ENCODE results near the gene CBFA2T3.

CBFA2T3 gene

GRCh38 chr16:88880226-88881006 is 96.6 kb downstream of the CBFA2T3 start:
- H3K36me3 ChIP-seq (ENCODE audit: control insufficient read depth, insufficient read depth, low read length): no peaks in the 10 kb centered on the region
- H3K27ac ChIP-seq (ENCODE audit: low read depth, low read length): no peak overlapping the region
- no peaks in the 10 kb centered on the region for H3K9me3 ChIP-seq (ENCODE audit: control insufficient read depth, insufficient read depth, low read length)
- no peaks in the 10 kb centered on the region for H3K27me3 ChIP-seq (ENCODE audit: control insufficient read depth, insufficient read depth, low read length)
- no peak overlapping the region for H3K4me3 ChIP-seq (ENCODE audit: low read depth, low read length)
- H3K9ac ChIP-seq (ENCODE audit: low read depth, low read length): no peak overlapping the region
- no peaks in the 10 kb centered on the region for H3K4me1 ChIP-seq (ENCODE audit: control insufficient read depth, insufficient read depth, low read length)

GRCh38 chr16:88879788-88880055 is 97.3 kb downstream of the CBFA2T3 start:
- H3K4me1 ChIP-seq (ENCODE audit: control insufficient read depth, insufficient read depth, low read length): no peaks in the 10 kb centered on the region
- no peaks in the 10 kb centered on the region for H3K27me3 ChIP-seq (ENCODE audit: control insufficient read depth, insufficient read depth, low read length)

DNA sequence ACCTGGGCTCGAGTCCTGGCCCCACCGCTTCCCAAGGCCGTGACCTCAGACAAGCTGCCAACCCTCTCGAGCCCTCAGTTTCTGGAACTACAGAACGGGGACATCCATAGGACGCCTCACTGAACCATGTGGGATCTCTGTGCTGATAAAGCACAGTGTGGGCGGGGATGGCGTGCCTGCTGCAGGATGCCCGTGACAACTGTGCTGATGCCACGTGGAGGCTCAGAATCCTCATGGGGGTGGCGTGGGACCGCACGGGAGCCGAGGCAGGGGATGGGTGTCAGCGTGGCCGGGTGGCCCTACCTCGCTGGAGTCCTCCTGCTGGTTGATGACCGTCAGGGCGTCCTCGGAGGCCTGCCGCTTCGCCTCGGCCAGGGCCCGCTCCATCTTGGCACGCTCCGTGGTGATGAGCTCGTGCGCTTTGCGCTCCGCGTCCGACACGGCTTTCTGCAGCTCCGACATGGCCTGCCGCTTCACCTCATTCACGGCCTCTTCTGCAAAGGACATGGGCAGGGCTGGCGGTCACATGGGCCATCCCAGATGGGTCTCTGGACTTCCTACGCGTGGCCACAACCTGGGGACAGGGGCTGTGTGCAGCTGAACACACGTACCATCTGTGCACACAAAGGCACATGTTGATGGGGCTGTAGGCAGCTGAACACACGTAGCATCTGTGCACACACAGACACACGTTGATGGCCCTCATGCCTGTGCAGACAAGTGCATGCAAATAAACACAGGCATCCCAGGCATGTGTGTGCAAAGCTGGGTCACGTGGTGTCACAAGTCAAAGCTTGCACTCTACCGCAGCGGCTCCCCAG is 97.8 kb downstream of the CBFA2T3 start:
- Histone ChIP-seq H3K4me3 (ENCODE audit: low read depth, low read length) (no peak overlapping the region), H3K27me3 (ENCODE audit: control insufficient read depth, insufficient read depth, low read length) (no peaks in the 10 kb centered on the region), H3K9ac (ENCODE audit: low read depth, low read length) (no peak overlapping the region), H3K36me3 (ENCODE audit: control insufficient read depth, insufficient read depth, low read length) (no peaks in the 10 kb centered on the region), H3K27ac (ENCODE audit: low read depth, low read length) (no peak overlapping the region), H3K9me3 (ENCODE audit: control insufficient read depth, insufficient read depth, low read length) (no peaks in the 10 kb centered on the region), H3K4me1 (ENCODE audit: control insufficient read depth, insufficient read depth, low read length) (no peaks in the 10 kb centered on the region)

More at GRCh38 chr16:88879788-88880055, 97.3 kb downstream of the CBFA2T3 start:
- Histone ChIP-seq H3K27ac (ENCODE audit: low read depth, low read length) (no peak overlapping the region), H3K9me3 (ENCODE audit: control insufficient read depth, insufficient read depth, low read length) (no peaks in the 10 kb centered on the region), H3K36me3 (ENCODE audit: control insufficient read depth, insufficient read depth, low read length) (no peaks in the 10 kb centered on the region), H3K4me3 (ENCODE audit: low read depth, low read length) (no peak overlapping the region), H3K9ac (ENCODE audit: low read depth, low read length) (no peak overlapping the region)

- H3K4me1 ChIP-seq (ENCODE audit: control insufficient read depth, insufficient read depth, low read length): no peaks in the 10 kb centered on the region
- H3K27ac ChIP-seq (ENCODE audit: low read depth, low read length): no peak overlapping the region
- H3K27me3 ChIP-seq (ENCODE audit: control insufficient read depth, insufficient read depth, low read length): no peaks in the 10 kb centered on the region
- no peaks in the 10 kb centered on the region for H3K9me3 ChIP-seq (ENCODE audit: control insufficient read depth, insufficient read depth, low read length)
- no peak overlapping the region for H3K9ac ChIP-seq (ENCODE audit: low read depth, low read length)
- no peaks in the 10 kb centered on the region for H3K36me3 ChIP-seq (ENCODE audit: control insufficient read depth, insufficient read depth, low read length)
- no peak overlapping the region for H3K4me3 ChIP-seq (ENCODE audit: low read depth, low read length)
Observed at GRCh38 chr16:88878356-88878755, 98.7 kb downstream of the CBFA2T3 start.

DNA sequence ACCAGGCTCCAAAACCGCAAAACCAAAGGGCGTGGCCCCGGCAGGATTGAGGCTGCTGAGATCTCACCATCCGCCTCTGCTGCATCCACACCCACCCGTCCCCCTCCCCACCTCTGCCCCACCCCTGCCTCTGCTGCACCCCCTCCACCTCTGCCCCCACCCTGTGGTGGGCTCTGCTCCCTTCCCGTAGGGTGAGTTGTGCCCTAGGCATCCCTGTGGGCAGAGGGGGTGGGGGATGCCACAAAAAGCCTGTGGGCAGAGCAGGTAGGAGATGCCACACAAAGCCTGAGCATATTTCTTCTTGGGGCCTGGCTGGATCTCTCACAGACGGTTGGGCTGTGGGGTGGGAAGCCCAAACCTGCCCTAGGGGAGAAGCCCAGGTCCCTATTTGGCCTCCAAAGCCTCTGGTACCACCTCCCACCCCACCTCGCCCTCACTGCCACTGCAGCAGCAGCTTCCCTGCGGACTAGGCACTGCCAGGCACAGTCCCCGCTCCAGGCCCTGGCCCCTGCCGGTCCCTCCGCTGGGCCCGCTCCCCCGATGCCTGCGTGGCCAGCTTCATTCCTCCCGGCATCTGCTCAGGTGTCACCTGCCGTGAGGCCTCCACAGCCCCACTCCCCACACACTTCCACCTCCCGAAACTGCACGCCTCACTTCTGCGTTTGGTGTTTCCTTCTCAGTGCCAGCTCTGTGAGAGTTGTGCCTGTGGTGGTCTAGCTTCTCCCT is 99.3 kb downstream of the CBFA2T3 start:
- Histone ChIP-seq H3K4me1 (ENCODE audit: control insufficient read depth, insufficient read depth, low read length) (no peaks in the 10 kb centered on the region), H3K4me3 (ENCODE audit: low read depth, low read length) (no peak overlapping the region), H3K9me3 (ENCODE audit: control insufficient read depth, insufficient read depth, low read length) (no peaks in the 10 kb centered on the region), H3K9ac (ENCODE audit: low read depth, low read length) (no peak overlapping the region), H3K27ac (ENCODE audit: low read depth, low read length) (no peak overlapping the region), H3K27me3 (ENCODE audit: control insufficient read depth, insufficient read depth, low read length) (no peaks in the 10 kb centered on the region), H3K36me3 (ENCODE audit: control insufficient read depth, insufficient read depth, low read length) (no peaks in the 10 kb centered on the region)

DNA sequence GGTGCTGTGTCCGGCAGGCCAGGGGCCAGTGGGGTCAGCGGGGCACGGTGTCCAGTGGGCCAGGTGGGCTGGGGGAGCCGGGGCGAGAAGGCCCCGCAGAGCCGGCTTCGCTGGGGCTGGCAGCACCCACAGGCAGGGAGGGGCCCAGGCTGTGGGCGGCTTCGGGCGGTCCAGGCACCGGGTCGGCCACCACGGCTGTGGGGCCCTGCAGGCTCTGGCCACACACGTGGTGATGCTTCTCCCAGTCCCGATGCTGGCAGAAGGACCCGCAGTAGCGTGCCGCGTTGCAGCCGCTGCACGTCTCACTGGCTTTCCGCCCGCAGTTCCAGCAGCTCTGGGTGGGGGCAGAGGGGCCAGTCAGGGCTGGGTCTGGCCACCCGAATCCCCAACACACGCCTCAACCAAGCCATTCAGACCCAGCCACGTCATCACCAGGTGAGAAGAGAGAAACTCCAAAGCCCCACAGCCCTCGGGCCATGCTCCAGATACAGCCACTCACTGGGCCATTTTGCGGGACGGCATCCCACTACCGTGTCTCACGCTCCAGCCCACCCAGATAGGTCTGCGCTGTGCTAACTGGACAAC is 100.0 kb downstream of the CBFA2T3 start:
- H3K9me3 ChIP-seq (ENCODE audit: control insufficient read depth, insufficient read depth, low read length): no peaks in the 10 kb centered on the region
- H3K9ac ChIP-seq (ENCODE audit: low read depth, low read length): no peak overlapping the region
- no peak overlapping the region for H3K27ac ChIP-seq (ENCODE audit: low read depth, low read length)
- no peaks in the 10 kb centered on the region for H3K36me3 ChIP-seq (ENCODE audit: control insufficient read depth, insufficient read depth, low read length)
- no peak overlapping the region for H3K4me3 ChIP-seq (ENCODE audit: low read depth, low read length)
- H3K4me1 ChIP-seq (ENCODE audit: control insufficient read depth, insufficient read depth, low read length): no peaks in the 10 kb centered on the region
- H3K27me3 ChIP-seq (ENCODE audit: control insufficient read depth, insufficient read depth, low read length): no peaks in the 10 kb centered on the region

GRCh38 chr16:88875703-88876234 is 101.2 kb downstream of the CBFA2T3 start:
- Histone ChIP-seq H3K4me3 (ENCODE audit: low read depth, low read length) (no peak overlapping the region), H3K9ac (ENCODE audit: low read depth, low read length) (no peak overlapping the region), H3K9me3 (ENCODE audit: control insufficient read depth, insufficient read depth, low read length) (no peaks in the 10 kb centered on the region), H3K4me1 (ENCODE audit: control insufficient read depth, insufficient read depth, low read length) (no peaks in the 10 kb centered on the region), H3K27ac (ENCODE audit: low read depth, low read length) (no peak overlapping the region), H3K36me3 (ENCODE audit: control insufficient read depth, insufficient read depth, low read length) (no peaks in the 10 kb centered on the region), H3K27me3 (ENCODE audit: control insufficient read depth, insufficient read depth, low read length) (no peaks in the 10 kb centered on the region)

DNA sequence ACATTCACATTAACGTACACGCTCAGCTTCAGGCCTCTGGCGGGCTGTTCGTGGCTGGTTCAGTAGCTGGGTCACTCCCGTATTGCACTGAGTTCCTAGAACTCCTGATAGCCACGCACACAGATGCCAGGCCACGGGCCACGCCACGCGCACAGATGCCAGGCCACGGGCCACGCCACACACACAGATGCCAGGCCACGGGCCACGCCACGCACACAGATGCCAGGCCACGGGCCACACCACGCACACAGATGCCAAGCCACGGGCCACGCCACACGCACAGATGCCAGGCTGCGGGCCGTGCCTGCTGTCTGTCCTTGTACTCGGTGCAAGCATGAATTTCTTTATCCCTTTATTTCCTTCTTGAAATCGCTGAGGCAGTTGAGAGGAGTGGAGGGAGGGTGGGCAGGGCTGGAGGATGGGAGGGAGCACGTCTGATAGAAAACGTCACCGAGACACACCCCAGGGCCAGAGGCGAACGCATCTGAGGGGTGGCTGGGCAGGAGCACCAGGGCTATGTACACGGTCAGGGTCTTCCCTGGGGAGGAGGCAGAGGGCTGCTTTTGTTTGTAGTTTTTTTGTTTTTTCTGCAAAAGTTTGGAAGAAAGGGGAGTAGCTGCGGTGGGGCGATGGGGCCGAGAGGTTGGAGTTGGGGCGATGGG is 101.9 kb downstream of the CBFA2T3 start:
- H3K9me3 ChIP-seq (ENCODE audit: control insufficient read depth, insufficient read depth, low read length): no peaks in the 10 kb centered on the region
- H3K4me1 ChIP-seq (ENCODE audit: control insufficient read depth, insufficient read depth, low read length): no peaks in the 10 kb centered on the region
- H3K9ac ChIP-seq (ENCODE audit: low read depth, low read length): no peak overlapping the region
- no peaks in the 10 kb centered on the region for H3K36me3 ChIP-seq (ENCODE audit: control insufficient read depth, insufficient read depth, low read length)
- no peak overlapping the region for H3K4me3 ChIP-seq (ENCODE audit: low read depth, low read length)
- H3K27me3 ChIP-seq (ENCODE audit: control insufficient read depth, insufficient read depth, low read length): no peaks in the 10 kb centered on the region
- H3K27ac ChIP-seq (ENCODE audit: low read depth, low read length): no peak overlapping the region

DNA sequence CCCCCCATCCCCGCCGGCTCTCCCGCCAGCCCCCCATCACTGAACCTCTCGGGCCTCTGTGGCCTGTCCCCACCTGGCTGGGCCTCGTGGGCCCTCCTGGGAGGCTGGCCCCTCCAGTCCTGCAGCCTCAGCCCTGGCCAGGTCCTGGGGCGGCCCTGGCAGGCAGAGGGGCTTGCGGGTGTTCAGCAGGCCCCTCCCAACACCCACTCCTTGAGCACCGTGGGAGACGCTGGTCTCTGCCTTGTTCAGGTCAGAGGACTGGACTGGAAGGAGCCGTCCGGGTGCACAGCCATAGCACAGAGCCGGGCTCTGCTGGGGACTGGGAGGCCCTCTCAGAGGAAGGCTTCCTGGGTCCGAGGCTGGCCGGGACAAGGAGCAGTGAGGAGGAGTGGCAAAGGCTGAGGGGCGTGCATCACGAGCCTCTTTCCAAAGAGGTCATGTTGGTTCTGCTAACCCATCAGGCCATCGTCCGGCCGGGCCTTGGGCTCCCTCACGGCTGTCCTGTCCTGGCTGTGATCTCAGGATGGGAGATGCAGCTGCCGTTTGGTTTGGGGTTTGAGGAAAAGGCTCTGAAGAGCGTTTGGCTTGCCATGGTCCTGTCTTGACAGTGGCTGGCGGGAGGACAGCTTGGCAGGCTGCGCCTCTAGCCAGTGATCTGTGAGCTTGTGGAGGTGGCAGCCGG is 104.2 kb downstream of the CBFA2T3 start:
- H3K27me3 ChIP-seq (ENCODE audit: control insufficient read depth, insufficient read depth, low read length): no peaks in the 10 kb centered on the region
- H3K27ac ChIP-seq (ENCODE audit: low read depth, low read length): no peak overlapping the region
- H3K9me3 ChIP-seq (ENCODE audit: control insufficient read depth, insufficient read depth, low read length): no peaks in the 10 kb centered on the region
- H3K9ac ChIP-seq (ENCODE audit: low read depth, low read length): no peak overlapping the region
- no peaks in the 10 kb centered on the region for H3K4me1 ChIP-seq (ENCODE audit: control insufficient read depth, insufficient read depth, low read length)
- no peaks in the 10 kb centered on the region for H3K36me3 ChIP-seq (ENCODE audit: control insufficient read depth, insufficient read depth, low read length)
- no peak overlapping the region for H3K4me3 ChIP-seq (ENCODE audit: low read depth, low read length)
